Hepatocyte (in vitro differentiated cells): Measurements from ENCODE around the gene DSCAM. TPM values are rescaled to one million over a fixed set of nuclear protein-coding genes. Genes with fewer than 3 reads are reported as not detected.

Experiments
- DNase-seq: peaks from one replicate; pipeline ENCODE4 v3.0.0-alpha.2; 2016; ENCODE audit warnings: low spot score
- H2AFZ ChIP-seq: fragments of 200-600 bp; sonication (generic); 2 replicates; pipeline ENCODE4 v1.6.0; 2016; ENCODE audit warnings: antibody characterized with exemption, mild to moderate bottlenecking
- H3K27ac ChIP-seq: fragments of 200-600 bp; sonication (generic); 2 replicates; pipeline ENCODE4 v1.5.1; 2016; ENCODE audit warnings: mild to moderate bottlenecking
- H3K27me3 ChIP-seq: fragments of 200-600 bp; sonication (generic); 2 replicates; pipeline ENCODE4 v1.6.1; 2016
- H3K36me3 ChIP-seq: fragments of 200-600 bp; sonication (generic); replicated peaks from 2 replicates; pipeline ENCODE4 v1.5.1; 2016; ENCODE audit warnings: low read depth; ENCODE audit not compliant: insufficient read depth
- H3K4me1 ChIP-seq: fragments of 200-600 bp; sonication (generic); 2 replicates; pipeline ENCODE4 v1.5.1; 2016; ENCODE audit warnings: mild to moderate bottlenecking, moderate library complexity; ENCODE audit not compliant: insufficient read depth
- H3K4me2 ChIP-seq: fragments of 200-600 bp; sonication (generic); 2 replicates; pipeline ENCODE4 v1.6.0; 2016
- H3K4me3 ChIP-seq: fragments of 200-600 bp; sonication (generic); 2 replicates; pipeline ENCODE4 v1.5.1; 2016; ENCODE audit warnings: mild to moderate bottlenecking
- H3K79me2 ChIP-seq: fragments of 200-600 bp; sonication (generic); 2 replicates; pipeline ENCODE4 v1.6.0; 2017; ENCODE audit warnings: mild to moderate bottlenecking
- H3K9me2 ChIP-seq: fragments of 200-600 bp; sonication (generic); replicated peaks from 2 replicates; pipeline ENCODE4 v1.6.0; 2017; ENCODE audit warnings: mild to moderate bottlenecking; ENCODE audit not compliant: insufficient read depth
- H3K9me3 ChIP-seq: fragments of 200-600 bp; sonication (generic); 2 replicates; pipeline ENCODE4 v1.5.1; 2016; ENCODE audit warnings: low read depth, mild to moderate bottlenecking
- H4K20me1 ChIP-seq: fragments of 200-600 bp; sonication (generic); 2 replicates; pipeline ENCODE4 v1.6.0; 2016; ENCODE audit warnings: mild to moderate bottlenecking; ENCODE audit not compliant: insufficient read depth, poor library complexity, severe bottlenecking
- CTCF ChIP-seq: fragments of 200-600 bp; sonication (generic); IDR thresholded peaks from 2 replicates; pipeline ENCODE4 v1.5.1; 2016; ENCODE audit warnings: antibody characterized with exemption, mild to moderate bottlenecking; ENCODE audit not compliant: poor library complexity
- EZH2 ChIP-seq: fragments of 200-600 bp; sonication (generic); IDR thresholded peaks from 2 replicates; pipeline ENCODE4 v1.6.1; 2016; ENCODE audit warnings: antibody characterized with exemption, mild to moderate bottlenecking, borderline replicate concordance
- EZH2phosphoT487 ChIP-seq: fragments of 200-600 bp; sonication (generic); IDR thresholded peaks from one replicate; pipeline ENCODE4 v1.6.1; 2018; ENCODE audit warnings: antibody characterized with exemption, mild to moderate bottlenecking, low read depth, moderate library complexity; ENCODE audit not compliant: unreplicated experiment, severe bottlenecking
- WGBS: methylation state at CpG from one replicate; pipeline ENCODE4 v1.1.6; 2016; ENCODE audit warnings: low lambda C conversion rate; ENCODE audit errors: missing lambda C conversion rate; 5-methylcytosine and 5-hydroxymethylcytosine counted together
- polyA plus RNA-seq: library from polyadenylated mRNA; unstranded; fragments of >200 nt; fragmentation: Nextera tagmentation; extraction: Ambion mirVana; gene quantifications from 2 replicates; pipeline ENCODE4 v1.2.1, GENCODE V29; 2016
- total RNA-seq: library from RNA; depleted of rRNA; stranded (reverse); fragments of >200 nt; gene quantifications from 2 replicates; pipeline ENCODE4 v1.2.3, GENCODE V29; 2014

DSCAM gene
- total and polyA plus RNA-seq, 2 experiments from 2014 or later, result 0.33 TPM; not detected in 1

- Histone ChIP-seq H4K20me1 (no peaks in the 10 kb centered on the region), H3K36me3 (no peaks in the 10 kb centered on the region), H3K9me2 (no peaks in the 10 kb centered on the region), H3K27ac (no peak overlapping the region), H3K4me2 (no peak overlapping the region), H3K27me3 (no peaks in the 10 kb centered on the region), H3K4me1 (no peaks in the 10 kb centered on the region), H2AFZ (no peak overlapping the region), H3K4me3 (no peak overlapping the region), H3K9me3 (no peaks in the 10 kb centered on the region), H3K79me2 (no peaks in the 10 kb centered on the region)
- 78% methylated on average over 4 of the region's 4 CpGs for WGBS
- no peak for DNase-seq
- TF ChIP-seq EZH2, result no peak
- no peak for TF ChIP-seq CTCF
- no peak for TF ChIP-seq EZH2phosphoT487
Observed at GRCh38 chr21:40244981-40245380, 602.0 kb downstream of the DSCAM start.

DNA sequence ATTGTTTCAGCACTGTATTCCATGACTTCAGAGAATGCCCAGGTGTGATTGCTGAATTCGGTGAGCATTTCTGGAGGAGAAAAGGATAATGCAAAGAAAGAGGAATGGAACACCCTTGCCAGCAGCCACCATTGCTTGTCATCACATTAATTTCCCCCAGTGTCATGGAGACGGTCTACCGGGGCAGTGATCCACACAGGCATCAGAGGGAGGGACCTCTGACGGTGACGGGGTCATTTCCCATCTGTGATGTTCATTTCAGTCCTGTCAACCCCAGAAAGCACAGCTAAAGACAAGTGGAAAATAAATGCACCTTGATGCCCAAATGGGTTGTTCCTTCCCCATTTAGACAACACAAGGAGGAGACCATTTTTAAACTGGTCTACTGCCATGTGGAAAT is 603.3 kb downstream of the DSCAM start:
- Histone ChIP-seq H4K20me1 (no peaks in the 10 kb centered on the region), H3K9me3 (no peaks in the 10 kb centered on the region), H3K9me2 (no peaks in the 10 kb centered on the region), H3K27ac (no peak overlapping the region), H3K4me2 (no peak overlapping the region), H3K36me3 (no peaks in the 10 kb centered on the region), H2AFZ (no peak overlapping the region), H3K4me1 (no peaks in the 10 kb centered on the region), H3K79me2 (no peaks in the 10 kb centered on the region), H3K27me3 (no peaks in the 10 kb centered on the region), H3K4me3 (no peak overlapping the region)
- WGBS, result 95% methylated on average over 5 of the region's 5 CpGs
- TF ChIP-seq EZH2phosphoT487, result no peak
- no peak for TF ChIP-seq CTCF
- TF ChIP-seq EZH2, result no peak
- DNase-seq, result no peak

- TF ChIP-seq CTCF (no peak), EZH2 (no peak), EZH2phosphoT487 (no peak)
- Histone ChIP-seq H3K4me1 (no peaks in the 10 kb centered on the region), H2AFZ (no peak overlapping the region), H3K9me3 (no peaks in the 10 kb centered on the region), H3K27ac (no peak overlapping the region), H4K20me1 (no peaks in the 10 kb centered on the region), H3K27me3 (no peaks in the 10 kb centered on the region), H3K36me3 (no peaks in the 10 kb centered on the region), H3K4me2 (no peak overlapping the region), H3K9me2 (no peaks in the 10 kb centered on the region), H3K79me2 (no peaks in the 10 kb centered on the region), H3K4me3 (no peak overlapping the region)
- DNase-seq, result no peak
- WGBS, result 84% methylated on average over 3 of the region's 3 CpGs
Observed at GRCh38 chr21:40242586-40243265, 604.2 kb downstream of the DSCAM start.

- 84% methylated on average over 5 of the region's 5 CpGs for WGBS
- no peak overlapping the region for H3K27ac ChIP-seq
- TF ChIP-seq CTCF, result no peak
- no peak for TF ChIP-seq EZH2phosphoT487
- no peak for TF ChIP-seq EZH2
- H4K20me1 ChIP-seq, result no peaks in the 10 kb centered on the region
- no peaks in the 10 kb centered on the region for H3K9me2 ChIP-seq
- no peaks in the 10 kb centered on the region for H3K27me3 ChIP-seq
- no peaks in the 10 kb centered on the region for H3K9me3 ChIP-seq
- no peaks in the 10 kb centered on the region for H3K4me1 ChIP-seq
- H3K79me2 ChIP-seq, result no peaks in the 10 kb centered on the region
- no peaks in the 10 kb centered on the region for H3K36me3 ChIP-seq
- DNase-seq, result no peak
- no peak overlapping the region for H3K4me3 ChIP-seq
- no peak overlapping the region for H3K4me2 ChIP-seq
- no peak overlapping the region for H2AFZ ChIP-seq
Observed at GRCh38 chr21:40235528-40235927, 611.4 kb downstream of the DSCAM start.
